Hepatocyte (in vitro differentiated cells): ENCODE results near the gene LRRC27. TPM values are rescaled to one million over a fixed set of nuclear protein-coding genes. Genes with fewer than 3 reads are reported as not detected.
"Not testable (repeated sequence)": the region's sequence is repeated elsewhere in the genome, so short reads cannot be mapped to it uniquely, and the experiment has no call there.

Experiments
- DNase-seq: peaks from one replicate; pipeline ENCODE4 v3.0.0-alpha.2; 2016; ENCODE audit warnings: low spot score
- H2AFZ ChIP-seq: fragments of 200-600 bp; sonication (generic); 2 replicates; pipeline ENCODE4 v1.6.0; 2016; ENCODE audit warnings: antibody characterized with exemption, mild to moderate bottlenecking
- H3K27ac ChIP-seq: fragments of 200-600 bp; sonication (generic); 2 replicates; pipeline ENCODE4 v1.5.1; 2016; ENCODE audit warnings: mild to moderate bottlenecking
- H3K27me3 ChIP-seq: fragments of 200-600 bp; sonication (generic); 2 replicates; pipeline ENCODE4 v1.6.1; 2016
- H3K36me3 ChIP-seq: fragments of 200-600 bp; sonication (generic); replicated peaks from 2 replicates; pipeline ENCODE4 v1.5.1; 2016; ENCODE audit warnings: low read depth; ENCODE audit not compliant: insufficient read depth
- H3K4me1 ChIP-seq: fragments of 200-600 bp; sonication (generic); 2 replicates; pipeline ENCODE4 v1.5.1; 2016; ENCODE audit warnings: mild to moderate bottlenecking, moderate library complexity; ENCODE audit not compliant: insufficient read depth
- H3K4me2 ChIP-seq: fragments of 200-600 bp; sonication (generic); 2 replicates; pipeline ENCODE4 v1.6.0; 2016
- H3K4me3 ChIP-seq: fragments of 200-600 bp; sonication (generic); 2 replicates; pipeline ENCODE4 v1.5.1; 2016; ENCODE audit warnings: mild to moderate bottlenecking
- H3K79me2 ChIP-seq: fragments of 200-600 bp; sonication (generic); 2 replicates; pipeline ENCODE4 v1.6.0; 2017; ENCODE audit warnings: mild to moderate bottlenecking
- H3K9me2 ChIP-seq: fragments of 200-600 bp; sonication (generic); replicated peaks from 2 replicates; pipeline ENCODE4 v1.6.0; 2017; ENCODE audit warnings: mild to moderate bottlenecking; ENCODE audit not compliant: insufficient read depth
- H3K9me3 ChIP-seq: fragments of 200-600 bp; sonication (generic); 2 replicates; pipeline ENCODE4 v1.5.1; 2016; ENCODE audit warnings: low read depth, mild to moderate bottlenecking
- H4K20me1 ChIP-seq: fragments of 200-600 bp; sonication (generic); 2 replicates; pipeline ENCODE4 v1.6.0; 2016; ENCODE audit warnings: mild to moderate bottlenecking; ENCODE audit not compliant: insufficient read depth, poor library complexity, severe bottlenecking
- CTCF ChIP-seq: fragments of 200-600 bp; sonication (generic); IDR thresholded peaks from 2 replicates; pipeline ENCODE4 v1.5.1; 2016; ENCODE audit warnings: antibody characterized with exemption, mild to moderate bottlenecking; ENCODE audit not compliant: poor library complexity
- EZH2 ChIP-seq: fragments of 200-600 bp; sonication (generic); IDR thresholded peaks from 2 replicates; pipeline ENCODE4 v1.6.1; 2016; ENCODE audit warnings: antibody characterized with exemption, mild to moderate bottlenecking, borderline replicate concordance
- EZH2phosphoT487 ChIP-seq: fragments of 200-600 bp; sonication (generic); IDR thresholded peaks from one replicate; pipeline ENCODE4 v1.6.1; 2018; ENCODE audit warnings: antibody characterized with exemption, mild to moderate bottlenecking, low read depth, moderate library complexity; ENCODE audit not compliant: unreplicated experiment, severe bottlenecking
- WGBS: methylation state at CpG from one replicate; pipeline ENCODE4 v1.1.6; 2016; ENCODE audit warnings: low lambda C conversion rate; ENCODE audit errors: missing lambda C conversion rate; 5-methylcytosine and 5-hydroxymethylcytosine counted together
- polyA plus RNA-seq: library from polyadenylated mRNA; unstranded; fragments of >200 nt; fragmentation: Nextera tagmentation; extraction: Ambion mirVana; gene quantifications from 2 replicates; pipeline ENCODE4 v1.2.1, GENCODE V29; 2016
- total RNA-seq: library from RNA; depleted of rRNA; stranded (reverse); fragments of >200 nt; gene quantifications from 2 replicates; pipeline ENCODE4 v1.2.3, GENCODE V29; 2014

Gene LRRC27
- total and polyA plus RNA-seq, 2 experiments from 2014 or later: 7.5 to 8.3 TPM

DNA sequence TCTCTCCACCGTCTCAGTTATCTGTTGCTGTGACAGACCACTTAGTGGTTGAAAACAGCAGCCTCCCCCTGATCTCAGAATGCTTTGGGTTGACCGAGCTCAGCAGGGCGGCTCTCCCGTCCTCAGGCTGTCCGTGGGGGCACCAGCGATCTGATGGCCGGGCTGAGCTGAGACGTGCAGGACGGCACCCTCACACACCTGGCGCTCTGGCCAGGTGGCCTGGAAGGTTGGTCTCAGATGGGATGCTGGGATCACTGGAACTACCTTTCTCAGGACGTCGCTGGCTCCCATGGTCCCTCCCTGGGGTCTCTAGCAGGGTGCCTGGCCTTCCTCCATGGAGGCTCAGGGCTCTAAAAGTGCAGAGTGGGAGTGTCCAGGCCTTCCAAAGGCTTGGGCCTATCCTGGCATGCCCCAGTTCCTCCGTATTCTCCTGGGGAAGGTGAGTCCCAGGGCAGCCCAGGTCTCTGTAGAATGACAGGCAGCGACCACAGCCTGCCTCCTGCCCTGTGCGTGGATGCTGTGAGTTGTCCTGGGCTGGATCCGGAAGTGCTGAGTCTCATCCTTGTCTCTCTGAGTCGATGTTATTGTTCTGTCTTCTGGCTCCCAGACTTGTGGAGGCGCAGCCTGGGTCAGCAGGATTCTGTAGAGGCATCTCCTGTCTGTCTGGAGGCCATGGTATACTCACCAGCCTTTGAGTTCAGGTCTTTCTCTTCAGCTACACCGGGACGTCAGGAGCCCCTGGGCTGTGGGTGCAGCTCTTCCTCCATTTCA, 52.8 kb downstream of the LRRC27 start:
- TF ChIP-seq EZH2: no peak
- no peaks in the 10 kb centered on the region for H3K79me2 ChIP-seq
- H3K36me3 ChIP-seq: no peaks in the 10 kb centered on the region
- no peaks in the 10 kb centered on the region for H3K27me3 ChIP-seq
- no peak overlapping the region for H3K4me2 ChIP-seq
- H3K4me1 ChIP-seq: peaks cover 13% of the 10 kb centered on the region
- 89% methylated on average over 20 of the region's 20 CpGs for WGBS
- no peaks in the 10 kb centered on the region for H4K20me1 ChIP-seq
- H3K9me2 ChIP-seq: no peaks in the 10 kb centered on the region
- H3K27ac ChIP-seq: no peak overlapping the region
- H2AFZ ChIP-seq: no peak overlapping the region
- no peaks in the 10 kb centered on the region for H3K9me3 ChIP-seq
- H3K4me3 ChIP-seq: no peak overlapping the region
- no peak for DNase-seq

GRCh38 chr10:132385389-132385667, 53.3 kb downstream of the LRRC27 start:
- Histone ChIP-seq H3K4me2 (no peak overlapping the region), H3K9me2 (no peaks in the 10 kb centered on the region), H3K9me3 (no peaks in the 10 kb centered on the region), H2AFZ (no peak overlapping the region), H3K4me3 (no peak overlapping the region), H3K4me1 (peaks cover 16% of the 10 kb centered on the region), H3K36me3 (no peaks in the 10 kb centered on the region), H3K27me3 (no peaks in the 10 kb centered on the region), H3K27ac (no peak overlapping the region), H3K79me2 (no peaks in the 10 kb centered on the region), H4K20me1 (no peaks in the 10 kb centered on the region)
- 83% methylated on average over 5 of the region's 5 CpGs for WGBS
- no peak for DNase-seq
- TF ChIP-seq EZH2 (no peak), EZH2phosphoT487 (no peak), CTCF (no peak)

DNA sequence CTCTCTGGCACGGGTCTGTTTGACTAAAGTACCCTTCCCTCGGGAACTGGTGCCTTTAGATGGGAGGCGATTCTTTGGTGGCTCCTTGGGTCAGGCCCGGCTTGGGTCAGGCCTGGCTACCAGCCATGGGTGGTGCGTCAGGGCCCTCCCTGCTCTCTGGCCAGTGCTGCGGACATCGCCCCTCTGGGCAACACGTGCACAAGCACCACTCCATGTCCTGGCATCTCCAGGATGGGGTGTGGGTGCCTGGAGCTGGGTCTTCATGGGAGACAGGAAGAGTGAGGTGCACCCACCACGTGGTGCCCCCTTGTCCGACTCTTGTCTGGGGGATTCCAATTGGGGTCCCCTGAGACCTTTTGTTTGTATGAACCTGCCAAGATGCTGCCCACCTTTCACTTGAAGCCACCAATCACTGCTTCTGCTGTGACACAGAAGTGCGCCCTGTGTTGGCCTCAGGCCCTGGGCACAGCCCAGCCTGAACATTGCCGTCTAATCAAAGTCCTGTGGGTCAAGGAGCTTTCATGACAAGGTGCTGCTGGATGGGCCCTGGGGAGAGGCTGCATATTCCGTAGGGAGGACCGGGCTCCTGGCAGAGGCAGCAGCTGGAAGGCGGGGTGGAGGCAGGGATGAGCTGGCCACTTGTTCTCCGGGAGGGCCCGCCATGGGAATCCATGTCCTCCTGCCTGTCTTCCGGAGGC, 53.9 kb downstream of the LRRC27 start:
- Histone ChIP-seq H3K9me3 (no peaks in the 10 kb centered on the region), H2AFZ (no peak overlapping the region), H4K20me1 (no peaks in the 10 kb centered on the region), H3K27ac (no peak overlapping the region), H3K9me2 (no peaks in the 10 kb centered on the region), H3K27me3 (no peaks in the 10 kb centered on the region), H3K36me3 (no peaks in the 10 kb centered on the region), H3K4me1 (peaks cover 16% of the 10 kb centered on the region), H3K4me3 (no peak overlapping the region), H3K4me2 (no peak overlapping the region), H3K79me2 (no peaks in the 10 kb centered on the region)
- TF ChIP-seq EZH2: no peak
- TF ChIP-seq CTCF: no peak
- TF ChIP-seq EZH2phosphoT487: no peak
- no peak for DNase-seq
- 90% methylated on average over 17 of the region's 18 CpGs for WGBS

- no peaks in the 10 kb centered on the region for H3K9me2 ChIP-seq
- TF ChIP-seq CTCF: no peak
- no peak for TF ChIP-seq EZH2phosphoT487
- no peak for TF ChIP-seq EZH2
- no peaks in the 10 kb centered on the region for H3K9me3 ChIP-seq
- no peak overlapping the region for H3K4me2 ChIP-seq
- H3K27me3 ChIP-seq: no peaks in the 10 kb centered on the region
- no peaks in the 10 kb centered on the region for H4K20me1 ChIP-seq
- peaks cover 20% of the 10 kb centered on the region for H3K4me1 ChIP-seq
- no peak for DNase-seq
- 85% methylated on average over 9 of the region's 9 CpGs for WGBS
- H2AFZ ChIP-seq: no peak overlapping the region
- H3K36me3 ChIP-seq: no peaks in the 10 kb centered on the region
- H3K27ac ChIP-seq: no peak overlapping the region
- no peak overlapping the region for H3K4me3 ChIP-seq
- no peaks in the 10 kb centered on the region for H3K79me2 ChIP-seq
Observed at GRCh38 chr10:132386419-132386831, 54.4 kb downstream of the LRRC27 start.

DNA sequence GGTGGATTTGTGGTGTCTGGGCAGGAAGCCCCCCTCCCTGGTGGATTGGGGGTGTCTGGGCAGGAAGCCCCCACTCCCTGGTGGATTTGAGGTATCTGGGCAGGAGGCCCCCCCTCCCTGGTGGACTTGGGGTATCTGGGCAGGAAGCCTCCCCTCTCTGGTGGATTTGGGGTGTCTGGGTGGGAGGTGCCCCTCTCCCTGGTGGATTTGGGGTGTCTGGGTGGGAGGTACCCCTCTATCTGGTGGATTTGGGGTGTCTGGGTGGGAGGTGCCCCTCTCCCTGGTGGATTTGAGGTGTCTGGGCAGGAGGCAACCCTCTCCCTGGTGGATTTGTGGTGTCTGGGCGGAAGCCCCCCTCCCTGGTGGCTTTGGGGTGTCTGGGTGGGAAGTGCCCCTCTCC, 54.9 kb downstream of the LRRC27 start:
- not testable (repeated sequence) for H3K9me3 ChIP-seq, H2AFZ ChIP-seq, H3K79me2 ChIP-seq, H3K4me3 ChIP-seq, H3K9me2 ChIP-seq, H3K36me3 ChIP-seq, DNase-seq, H4K20me1 ChIP-seq, H3K4me2 ChIP-seq, H3K27ac ChIP-seq, H3K27me3 ChIP-seq
- peaks cover 22% of the 10 kb centered on the region for H3K4me1 ChIP-seq
- WGBS: no CpG with 5 or more reads among the region's 1 CpG
